ENCODE measurements around the gene MAP4K4. TPM values are rescaled to one million over a fixed set of nuclear protein-coding genes. Genes with fewer than 3 reads are reported as not detected.
A peak's percentile ranks its signal among the peaks of the same experiment; 100 is the strongest.

The MAP4K4 gene
- polyA plus RNA-seq, 1 donor (not counting 4 experiments of a cell fraction or from before 2014, with no cell fraction given), result 84.1 TPM

DNA sequence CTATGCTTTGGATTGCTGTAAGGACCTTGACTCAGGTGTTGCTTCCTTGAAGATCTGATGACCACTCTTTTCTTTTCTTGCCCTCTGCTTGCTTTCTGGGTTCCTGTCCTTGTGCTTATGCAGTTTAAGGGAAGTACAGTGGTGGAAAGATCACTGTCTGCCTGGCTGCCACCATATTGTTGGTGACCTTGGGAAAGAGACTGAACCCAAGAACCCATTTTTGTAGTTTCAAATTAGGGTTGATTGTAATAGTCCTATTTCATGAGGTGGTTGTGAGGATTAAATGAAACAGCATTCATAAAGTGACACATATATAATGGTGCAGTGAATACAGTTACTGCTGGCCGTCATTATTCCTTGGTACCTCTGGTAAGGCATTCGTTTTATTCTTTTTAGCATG is 41.1 kb downstream of the MAP4K4 start:
- no peak for FAIRE-seq
- peaks cover 75% of the 10 kb centered on the region for H3K4me1 ChIP-seq (ENCODE audit: control insufficient read depth, extremely low read depth, insufficient read depth, low read length)

DNA sequence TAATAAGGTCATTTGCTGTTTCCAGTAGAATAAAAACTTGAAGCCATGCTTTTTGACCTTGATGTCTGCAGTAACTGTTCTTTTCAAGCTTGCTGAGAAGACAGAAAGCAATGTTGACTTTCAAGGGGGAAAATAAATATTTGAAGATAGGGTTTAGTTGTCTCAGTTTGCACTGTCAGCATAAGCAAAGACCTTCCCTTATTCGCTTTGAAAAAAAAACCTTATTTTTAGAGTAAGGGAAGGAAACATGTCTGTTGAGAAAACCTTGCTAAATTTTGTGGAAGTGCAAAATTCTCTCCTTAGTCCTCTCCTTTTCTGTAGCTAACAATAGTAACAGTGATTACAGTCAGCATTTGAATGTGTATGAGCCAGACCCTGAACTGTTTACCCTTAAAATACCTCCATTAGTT is 43.1 kb downstream of the MAP4K4 start:
- peak overlapping the region; percentile 7 for H3K27ac ChIP-seq (ENCODE audit: control insufficient read depth, insufficient read depth, low read length)
- dilution Hi-C loops (cut with MboI; ENCODE audit: extremely low pct_ligation_motif_present, low sequenced_read_pairs), result no loop called here

More for the DNA sequence above, 41.1 kb downstream of the MAP4K4 start:
- Histone ChIP-seq H3K9me3 (ENCODE audit: control insufficient read depth, low read depth, low read length) (no peaks in the 10 kb centered on the region), H3K36me3 (ENCODE audit: control insufficient read depth in 2 of 2, extremely low read depth in 1 of 2, insufficient read depth in 2 of 2, low read length in 2 of 2) (no peaks in the 10 kb centered on the region), H3K9ac (ENCODE audit: control insufficient read depth, extremely low read depth, insufficient read depth, low read length) (peak overlapping the region; percentile 55), H3K27ac (ENCODE audit: control insufficient read depth, insufficient read depth, low read length) (peak overlapping the region; percentile 96), H2AFZ (ENCODE audit: control insufficient read depth, low read length) (no peak overlapping the region), H4K20me1 (ENCODE audit: control insufficient read depth, extremely low read depth, insufficient read depth, low read length) (peaks cover 4% of the 10 kb centered on the region), H3K79me2 (ENCODE audit: control insufficient read depth, insufficient read depth, low read length) (peaks cover 80% of the 10 kb centered on the region), H3K9me1 (ENCODE audit: control insufficient read depth, extremely low read depth, insufficient read depth, low read length) (peaks cover 6% of the 10 kb centered on the region), H3K27me3 (ENCODE audit: control insufficient read depth, extremely low read depth, insufficient read depth, low read length) (no peaks in the 10 kb centered on the region), H3K4me2 (ENCODE audit: control insufficient read depth, extremely low read depth, insufficient read depth, low read depth, low read length) (peak overlapping the region; percentile 76), H3K4me3 (ENCODE audit: control insufficient read depth in 2 of 3, extremely low read depth in 1 of 3, insufficient read depth in 2 of 3, low read depth in 1 of 3, low read length in 3 of 3) (no peak overlapping the region)
- dilution Hi-C loops (cut with MboI; ENCODE audit: extremely low pct_ligation_motif_present, low sequenced_read_pairs), result no loop called here
- DNase-seq (ENCODE audit: low read depth, low spot score), result no peak
- TF ChIP-seq, protein P1, sequence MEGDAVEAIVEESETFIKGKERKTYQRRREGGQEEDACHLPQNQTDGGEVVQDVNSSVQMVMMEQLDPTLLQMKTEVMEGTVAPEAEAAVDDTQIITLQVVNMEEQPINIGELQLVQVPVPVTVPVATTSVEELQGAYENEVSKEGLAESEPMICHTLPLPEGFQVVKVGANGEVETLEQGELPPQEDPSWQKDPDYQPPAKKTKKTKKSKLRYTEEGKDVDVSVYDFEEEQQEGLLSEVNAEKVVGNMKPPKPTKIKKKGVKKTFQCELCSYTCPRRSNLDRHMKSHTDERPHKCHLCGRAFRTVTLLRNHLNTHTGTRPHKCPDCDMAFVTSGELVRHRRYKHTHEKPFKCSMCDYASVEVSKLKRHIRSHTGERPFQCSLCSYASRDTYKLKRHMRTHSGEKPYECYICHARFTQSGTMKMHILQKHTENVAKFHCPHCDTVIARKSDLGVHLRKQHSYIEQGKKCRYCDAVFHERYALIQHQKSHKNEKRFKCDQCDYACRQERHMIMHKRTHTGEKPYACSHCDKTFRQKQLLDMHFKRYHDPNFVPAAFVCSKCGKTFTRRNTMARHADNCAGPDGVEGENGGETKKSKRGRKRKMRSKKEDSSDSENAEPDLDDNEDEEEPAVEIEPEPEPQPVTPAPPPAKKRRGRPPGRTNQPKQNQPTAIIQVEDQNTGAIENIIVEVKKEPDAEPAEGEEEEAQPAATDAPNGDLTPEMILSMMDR (optimal IDR thresholded peaks at IDR 0.05 in 1 of 3, IDR thresholded peaks at IDR 0.05 in 1 of 3, conservative IDR thresholded peaks at IDR 0.05 in 1 of 3; ENCODE audit: extremely low read depth in 1 of 3, insufficient read depth in 2 of 3, low read length in 3 of 3), result no peak
- no peak for TF ChIP-seq EZH2 (IDR thresholded peaks at IDR 0.05; ENCODE audit: low read length)

More for the DNA sequence above, 43.1 kb downstream of the MAP4K4 start:
- Histone ChIP-seq H3K9me1 (ENCODE audit: control insufficient read depth, extremely low read depth, insufficient read depth, low read length) (peaks cover 6% of the 10 kb centered on the region), H3K4me1 (ENCODE audit: control insufficient read depth, extremely low read depth, insufficient read depth, low read length) (peaks cover 65% of the 10 kb centered on the region), H4K20me1 (ENCODE audit: control insufficient read depth, extremely low read depth, insufficient read depth, low read length) (peaks cover 4% of the 10 kb centered on the region), H3K4me2 (ENCODE audit: control insufficient read depth, extremely low read depth, insufficient read depth, low read depth, low read length) (no peak overlapping the region), H3K4me3 (ENCODE audit: control insufficient read depth in 2 of 3, extremely low read depth in 1 of 3, insufficient read depth in 2 of 3, low read depth in 1 of 3, low read length in 3 of 3) (no peak overlapping the region), H2AFZ (ENCODE audit: control insufficient read depth, low read length) (no peak overlapping the region), H3K27me3 (ENCODE audit: control insufficient read depth, extremely low read depth, insufficient read depth, low read length) (no peaks in the 10 kb centered on the region), H3K9me3 (ENCODE audit: control insufficient read depth, low read depth, low read length) (no peaks in the 10 kb centered on the region), H3K36me3 (ENCODE audit: control insufficient read depth in 2 of 2, extremely low read depth in 1 of 2, insufficient read depth in 2 of 2, low read length in 2 of 2) (no peaks in the 10 kb centered on the region), H3K9ac (ENCODE audit: control insufficient read depth, extremely low read depth, insufficient read depth, low read length) (no peak overlapping the region), H3K79me2 (ENCODE audit: control insufficient read depth, insufficient read depth, low read length) (peaks cover 80% of the 10 kb centered on the region)
- FAIRE-seq (no peak), DNase-seq (ENCODE audit: low read depth, low spot score) (no peak)
- TF ChIP-seq, protein P1 (optimal IDR thresholded peaks at IDR 0.05 in 1 of 3, IDR thresholded peaks at IDR 0.05 in 1 of 3, conservative IDR thresholded peaks at IDR 0.05 in 1 of 3; ENCODE audit: extremely low read depth in 1 of 3, insufficient read depth in 2 of 3, low read length in 3 of 3), result no peak
- TF ChIP-seq EZH2 (IDR thresholded peaks at IDR 0.05; ENCODE audit: low read length), result no peak
